DMS153 (cell line): ENCODE results near the gene LPCAT3.
"Not testable (repeated sequence)": the region's sequence is repeated elsewhere in the genome, so short reads cannot be mapped to it uniquely, and the experiment has no call there.

Experiments used
- DNase-seq: peaks from one replicate; lab custom pipeline; 2025; lab: John Stamatoyannopoulos, UW

The LPCAT3 gene, protein sequence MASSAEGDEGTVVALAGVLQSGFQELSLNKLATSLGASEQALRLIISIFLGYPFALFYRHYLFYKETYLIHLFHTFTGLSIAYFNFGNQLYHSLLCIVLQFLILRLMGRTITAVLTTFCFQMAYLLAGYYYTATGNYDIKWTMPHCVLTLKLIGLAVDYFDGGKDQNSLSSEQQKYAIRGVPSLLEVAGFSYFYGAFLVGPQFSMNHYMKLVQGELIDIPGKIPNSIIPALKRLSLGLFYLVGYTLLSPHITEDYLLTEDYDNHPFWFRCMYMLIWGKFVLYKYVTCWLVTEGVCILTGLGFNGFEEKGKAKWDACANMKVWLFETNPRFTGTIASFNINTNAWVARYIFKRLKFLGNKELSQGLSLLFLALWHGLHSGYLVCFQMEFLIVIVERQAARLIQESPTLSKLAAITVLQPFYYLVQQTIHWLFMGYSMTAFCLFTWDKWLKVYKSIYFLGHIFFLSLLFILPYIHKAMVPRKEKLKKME

DNA sequence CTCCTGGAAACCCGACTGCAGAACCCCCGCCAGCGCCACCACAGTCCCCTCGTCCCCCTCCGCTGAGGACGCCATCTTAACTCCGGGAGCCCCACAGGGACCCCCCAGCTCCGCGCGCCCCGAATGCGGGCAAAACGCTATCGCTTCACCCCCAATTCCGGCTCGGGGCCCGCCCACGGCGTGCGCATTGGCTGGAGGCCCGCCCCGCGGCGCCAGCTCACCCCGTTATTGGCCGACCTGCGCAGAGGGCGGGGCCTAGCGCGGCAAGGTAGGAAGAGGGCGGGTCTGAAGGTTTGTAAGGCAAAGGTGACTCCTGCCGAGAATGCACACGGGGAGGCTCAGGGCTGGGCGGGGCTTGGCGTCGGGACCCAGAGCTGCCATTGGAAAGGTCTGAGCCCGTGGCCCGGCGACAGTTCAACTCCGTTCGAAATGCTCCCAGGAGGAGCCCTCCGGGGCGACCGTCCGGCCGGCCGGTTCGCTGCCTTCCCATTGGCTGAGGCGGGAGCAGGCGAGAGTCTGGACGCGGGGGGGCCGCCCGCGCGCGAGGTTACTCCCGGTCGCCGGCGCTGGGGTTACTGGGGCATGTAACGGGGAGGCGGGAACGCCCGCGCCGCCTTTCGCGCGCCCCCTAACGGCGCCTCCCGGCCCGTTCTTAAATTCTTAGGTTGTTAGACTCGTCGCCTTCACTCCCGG is at the start of gene LPCAT3:
Gene LPCAT3 (minus strand): TSS at position 127 of the 693 bp plus-strand sequence. CDS start 52 bp downstream, at position 75.
- peak; percentile 94 for DNase-seq

DNA sequence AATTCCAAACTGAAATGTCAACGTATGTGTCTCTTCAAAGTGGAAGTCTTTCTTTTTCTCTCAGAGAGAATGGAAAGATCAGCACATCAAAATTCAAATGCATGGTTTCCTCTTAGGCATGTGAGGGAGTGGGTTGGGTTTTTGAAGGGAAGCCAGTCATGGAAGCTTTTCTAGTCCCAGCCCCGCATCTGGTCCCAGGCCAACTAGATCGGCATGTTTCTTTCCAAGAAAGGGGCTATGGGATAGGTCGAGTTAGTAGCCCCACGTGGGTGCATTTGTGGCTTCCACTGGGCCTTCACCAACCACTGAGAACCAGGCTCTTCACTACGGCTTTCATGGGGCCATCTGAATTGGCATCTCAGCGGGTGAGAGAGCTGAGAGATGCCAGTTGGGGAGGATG is 48.8 kb upstream of the LPCAT3 start:
- no peak for DNase-seq

DNA sequence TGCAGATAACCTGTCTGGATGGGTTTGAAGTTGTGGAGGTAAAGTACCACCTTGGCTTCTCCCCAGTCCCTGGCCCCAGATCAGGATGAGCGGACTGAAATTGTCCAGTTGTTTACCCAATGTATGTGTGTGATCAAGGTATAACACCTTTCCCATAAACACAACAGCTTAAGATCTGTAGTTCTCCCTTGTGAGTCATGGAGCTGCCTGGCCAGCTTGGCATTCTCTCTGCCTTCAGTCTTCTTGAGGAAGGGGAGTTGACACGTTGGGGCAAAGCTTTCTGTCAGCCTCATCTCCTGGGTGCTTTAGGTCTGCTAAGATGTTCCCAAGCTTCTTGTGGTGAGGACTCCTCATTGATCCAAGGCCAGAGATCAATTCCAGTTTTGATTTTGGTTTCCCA is 48.3 kb upstream of the LPCAT3 start:
- DNase-seq, result no peak

DNA sequence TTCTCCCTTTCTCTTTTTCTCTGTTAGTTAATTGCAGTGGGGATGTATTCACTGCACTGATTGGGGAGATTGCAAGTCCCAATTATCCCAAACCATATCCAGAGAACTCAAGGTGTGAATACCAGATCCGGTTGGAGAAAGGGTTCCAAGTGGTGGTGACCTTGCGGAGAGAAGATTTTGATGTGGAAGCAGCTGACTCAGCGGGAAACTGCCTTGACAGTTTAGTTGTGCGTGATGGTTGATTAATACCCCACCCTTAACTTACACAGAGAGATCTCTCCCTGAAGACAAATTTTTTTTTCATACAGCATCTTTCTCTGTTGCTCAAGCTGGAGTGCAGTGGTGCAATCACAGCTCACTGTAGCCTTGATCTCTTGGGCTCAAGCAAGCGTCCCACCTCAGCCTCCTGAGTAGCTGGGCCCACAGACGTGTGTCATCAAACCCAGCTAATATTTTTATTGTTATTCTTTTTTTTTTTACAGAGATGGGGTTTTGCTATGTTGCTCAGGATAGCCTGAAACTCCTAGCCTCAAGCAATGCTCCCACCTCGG is 46.9 kb upstream of the LPCAT3 start:
- DNase-seq, result no peak

DNA sequence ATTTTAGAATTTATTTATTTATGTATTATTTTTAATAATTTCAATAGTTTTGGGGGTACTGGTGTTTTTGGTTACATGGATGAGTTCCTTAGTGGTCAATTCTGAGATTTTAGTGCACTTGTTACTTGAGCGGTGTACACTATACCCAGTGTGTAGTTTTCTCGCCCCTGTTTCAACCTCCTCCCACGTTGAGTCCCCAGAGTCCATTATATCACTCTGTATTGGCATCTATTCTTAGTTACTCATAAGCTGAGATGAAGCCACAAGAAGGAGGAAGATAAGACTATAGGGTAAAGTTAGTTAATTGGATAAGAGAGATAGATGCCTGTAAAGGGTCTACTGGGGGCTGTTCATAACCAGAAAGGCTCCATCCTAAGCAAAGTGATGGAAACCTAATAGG is 46.2 kb upstream of the LPCAT3 start:
- DNase-seq, result no peak

DNA sequence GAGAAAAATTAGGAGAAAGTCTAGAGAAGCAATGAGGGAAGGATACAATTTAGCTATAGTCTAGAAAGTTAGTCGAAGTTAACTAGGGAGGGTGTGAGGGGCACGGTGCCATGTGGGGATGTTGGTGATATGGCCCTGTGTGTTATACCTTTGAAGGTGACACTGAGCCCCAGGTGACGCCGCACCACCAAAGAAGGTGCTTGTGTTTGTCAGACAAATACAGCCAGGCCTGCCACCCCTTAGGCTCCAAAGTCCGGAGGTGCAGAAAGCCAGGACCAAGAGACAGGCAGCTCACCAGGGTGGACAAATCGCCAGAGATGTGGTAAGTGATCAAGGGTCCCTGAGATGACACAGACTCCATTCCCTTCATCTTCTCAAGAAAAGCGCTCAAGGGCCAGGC is 43.3 kb upstream of the LPCAT3 start:
- no peak for DNase-seq

DNA sequence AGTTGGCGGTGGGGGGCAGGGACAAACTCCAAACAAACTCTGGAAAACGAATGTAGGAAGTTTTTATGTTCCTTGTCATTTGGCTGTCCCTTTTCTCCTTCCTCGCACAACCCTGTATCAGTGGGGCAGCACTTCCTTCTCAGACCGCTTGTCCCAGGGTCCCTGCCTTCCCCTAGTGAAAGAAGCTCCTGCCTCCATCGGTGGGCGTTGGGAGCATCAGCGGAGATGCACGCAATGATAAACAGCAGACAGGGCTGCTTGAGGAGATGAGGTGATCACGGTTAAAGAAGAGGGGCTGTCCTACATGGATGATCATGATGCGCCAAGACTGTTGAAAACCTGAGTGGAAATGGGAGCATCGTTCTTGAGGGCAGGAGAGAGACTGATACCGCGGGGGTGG is 42.9 kb upstream of the LPCAT3 start:
- no peak for DNase-seq

DNA sequence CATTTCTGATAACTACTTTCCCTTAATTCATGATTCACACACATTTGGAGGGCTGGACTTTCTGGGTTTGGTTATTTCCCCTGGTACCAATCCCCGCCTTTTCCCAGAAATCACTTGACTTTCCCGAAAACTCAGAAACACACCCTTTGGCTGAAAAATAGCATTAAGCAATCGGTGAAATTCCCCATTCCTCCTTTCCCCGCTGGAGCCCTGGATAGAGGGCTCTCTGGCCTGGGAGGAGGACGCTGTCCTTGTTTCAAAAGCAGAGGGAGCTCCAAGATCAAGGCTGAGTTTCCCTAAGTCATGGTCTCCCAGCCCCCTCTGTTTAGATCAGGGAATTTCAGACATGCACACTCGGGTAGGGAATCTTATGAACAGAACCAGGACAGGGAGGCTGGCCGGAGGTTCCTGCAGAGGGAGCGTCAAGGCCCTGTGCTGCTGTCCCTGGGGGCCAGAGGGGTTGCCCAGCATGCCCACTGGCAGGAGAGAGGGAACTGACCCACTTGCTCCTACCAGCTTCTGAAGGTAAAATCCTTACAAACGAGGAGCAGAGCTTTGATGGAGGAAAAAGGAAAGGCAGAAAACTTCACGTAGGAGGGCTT is 42.2 kb upstream of the LPCAT3 start, which contains the start of gene C1S:
Gene C1S (plus strand): TSS at position 366 of the 602 bp plus-strand sequence. CDS start 1,195 bp downstream, outside the sequence.
- no peak for DNase-seq

DNA sequence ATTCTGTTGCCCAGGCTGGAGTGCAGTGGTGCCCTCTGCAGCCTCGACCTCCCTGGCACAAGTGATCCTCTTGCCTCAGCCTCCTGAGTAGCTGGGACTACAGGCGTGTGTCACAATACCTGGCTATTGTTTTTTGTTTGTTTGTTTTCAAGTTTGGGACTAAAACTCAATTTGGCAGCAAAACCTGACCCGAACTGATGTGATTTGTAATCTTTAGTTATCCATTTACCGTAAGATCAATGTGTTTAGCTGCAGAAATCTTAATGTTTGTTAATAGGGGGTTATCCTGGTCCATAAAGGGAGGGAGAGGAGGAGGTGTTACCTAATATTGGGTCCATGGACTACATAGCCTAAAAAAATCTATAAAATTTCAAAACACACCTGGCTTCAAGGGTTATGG is 41.5 kb upstream of the LPCAT3 start:
- DNase-seq, result no peak

DNA sequence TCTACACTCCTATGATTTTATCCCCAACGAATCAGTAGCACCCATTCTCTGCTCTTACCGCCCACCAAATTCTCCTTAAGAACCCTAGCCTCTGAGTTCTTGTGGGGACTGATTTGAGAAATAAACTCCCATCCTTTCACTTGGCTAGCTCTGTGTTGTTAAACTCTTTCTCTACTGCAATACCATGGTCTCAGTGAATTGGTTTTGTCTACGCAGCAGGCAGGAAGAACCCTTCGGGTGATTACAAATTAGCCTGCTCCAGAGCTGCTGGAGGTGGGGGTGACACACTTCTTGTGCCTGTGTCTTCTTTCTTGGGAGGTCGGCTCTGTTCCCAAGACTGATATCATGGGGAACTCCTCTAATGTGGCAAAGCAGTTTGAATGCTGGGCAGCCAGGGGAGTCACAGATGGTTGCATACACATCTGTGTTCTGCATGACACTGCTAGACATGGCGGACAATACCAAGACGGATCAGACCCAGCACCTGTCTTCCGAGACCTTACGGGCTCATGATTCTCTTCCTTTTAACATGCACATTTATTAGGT is 40.6 kb upstream of the LPCAT3 start:
- DNase-seq, result no peak

DNA sequence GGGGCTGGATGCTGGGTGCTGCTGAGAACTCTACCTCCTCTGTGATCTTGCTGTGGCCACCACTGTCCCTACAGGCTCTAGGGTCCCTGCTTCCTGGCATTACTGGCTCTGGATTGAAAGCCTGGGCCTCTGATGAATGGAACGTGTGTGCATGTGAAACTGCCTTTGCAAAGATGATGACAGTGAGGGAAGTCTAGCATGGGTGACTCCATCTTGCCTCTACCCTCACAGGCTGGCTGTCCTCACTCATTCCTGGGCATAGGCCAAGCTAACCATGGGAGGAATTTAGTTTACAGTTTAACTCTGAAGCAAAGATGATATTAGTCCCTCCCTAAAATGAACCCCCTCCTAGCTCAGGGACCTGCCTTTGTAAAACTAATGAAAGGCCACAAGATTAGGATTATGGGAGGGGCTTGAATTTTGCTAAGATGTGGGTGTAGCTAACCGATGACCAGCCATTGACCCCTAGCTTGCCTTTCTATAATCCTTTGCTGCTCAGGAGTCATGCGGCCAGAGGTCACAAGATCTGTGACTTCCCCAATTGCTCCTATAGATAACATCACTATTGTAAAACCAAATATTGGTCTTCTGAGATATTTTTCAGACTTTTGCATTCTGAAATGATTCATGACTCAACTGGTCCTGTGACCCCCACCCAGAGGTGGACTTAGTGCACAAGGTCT is 40.0 kb upstream of the LPCAT3 start:
- no peak for DNase-seq

DNA sequence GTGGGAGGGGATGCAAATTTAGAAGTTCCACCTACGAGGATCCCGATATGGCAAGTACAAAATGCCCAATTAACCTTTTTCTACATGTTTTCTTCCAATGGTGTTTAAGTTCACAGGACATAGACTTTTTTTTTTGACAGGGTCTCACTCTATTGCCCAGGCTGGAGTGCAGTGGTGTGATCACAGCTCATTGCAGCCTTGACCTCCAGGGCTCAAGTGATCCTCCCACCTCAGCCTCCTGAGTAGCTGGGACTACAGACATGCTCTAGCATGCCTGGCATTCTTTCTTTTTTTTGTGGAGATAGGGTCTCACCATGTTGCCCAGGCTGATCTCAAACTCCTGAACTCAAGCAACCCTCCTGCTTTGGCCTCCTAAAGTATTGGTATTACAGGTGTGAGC is 37.5 kb upstream of the LPCAT3 start:
- DNase-seq, result not testable (repeated sequence)

DNA sequence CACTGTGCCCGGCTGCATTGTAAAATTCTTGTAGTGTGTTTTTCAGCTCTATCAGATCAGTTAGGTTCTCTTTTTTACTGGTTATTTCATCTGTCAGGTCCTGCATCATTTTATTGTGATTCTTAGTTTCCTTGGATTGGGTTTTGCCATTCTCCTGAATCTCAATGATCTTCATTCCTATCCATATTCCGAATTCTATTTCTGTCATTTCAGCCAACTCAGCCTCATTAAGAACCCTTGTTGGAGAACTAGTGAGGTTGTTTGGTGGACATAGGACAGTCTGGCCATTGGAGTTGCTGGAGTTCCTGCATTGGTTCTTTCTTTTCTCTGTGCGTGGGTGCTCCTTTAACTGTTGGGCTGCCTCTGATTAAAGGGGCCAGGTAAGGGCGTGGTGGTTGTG is 36.6 kb upstream of the LPCAT3 start:
- no peak for DNase-seq

DNA sequence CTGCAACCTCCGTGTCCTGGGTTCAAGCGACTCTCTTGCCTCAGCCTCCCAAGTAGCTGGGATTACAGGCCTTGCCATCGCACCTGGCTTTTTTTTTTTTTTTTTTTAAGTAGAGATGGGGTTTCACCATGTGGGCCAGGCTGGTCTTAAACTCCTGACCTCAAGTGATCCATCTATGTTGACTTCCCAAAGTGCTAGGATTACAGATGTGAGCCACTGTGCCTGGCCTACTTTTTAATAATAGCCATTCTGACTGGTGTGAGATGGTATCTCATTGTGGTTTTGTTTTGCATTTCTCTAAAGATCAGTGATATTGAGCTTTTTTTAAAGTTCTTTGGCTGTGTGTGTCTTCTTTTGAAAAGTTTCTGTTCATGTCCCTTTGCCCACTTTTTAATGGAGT is 31.7 kb upstream of the LPCAT3 start:
- DNase-seq, result not testable (repeated sequence)

DNA sequence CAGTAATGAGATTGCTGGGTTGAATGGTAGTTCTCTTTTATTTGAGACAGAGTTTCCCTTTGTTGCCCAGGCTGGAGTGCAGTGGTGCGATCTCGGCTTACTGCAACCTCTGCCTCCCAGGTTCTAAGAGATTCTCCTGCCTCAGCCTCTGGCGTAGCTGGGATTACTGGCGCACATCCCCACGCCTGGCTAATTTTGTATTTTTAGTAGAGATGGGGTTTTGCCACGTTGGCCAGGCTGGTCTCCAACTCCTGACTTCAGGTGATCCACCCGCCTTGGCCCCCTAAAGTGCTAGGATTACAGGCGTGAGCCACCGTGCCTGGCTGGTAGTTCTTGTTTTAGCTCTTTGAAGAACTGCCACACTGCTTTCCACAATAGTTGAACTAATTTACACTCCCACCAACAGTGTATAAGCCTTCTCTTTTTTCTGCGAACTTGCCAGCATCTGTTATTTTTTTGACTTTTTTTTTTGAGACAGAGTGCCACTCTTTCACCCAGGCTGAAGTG is 31.2 kb upstream of the LPCAT3 start:
- not testable (repeated sequence) for DNase-seq

DNA sequence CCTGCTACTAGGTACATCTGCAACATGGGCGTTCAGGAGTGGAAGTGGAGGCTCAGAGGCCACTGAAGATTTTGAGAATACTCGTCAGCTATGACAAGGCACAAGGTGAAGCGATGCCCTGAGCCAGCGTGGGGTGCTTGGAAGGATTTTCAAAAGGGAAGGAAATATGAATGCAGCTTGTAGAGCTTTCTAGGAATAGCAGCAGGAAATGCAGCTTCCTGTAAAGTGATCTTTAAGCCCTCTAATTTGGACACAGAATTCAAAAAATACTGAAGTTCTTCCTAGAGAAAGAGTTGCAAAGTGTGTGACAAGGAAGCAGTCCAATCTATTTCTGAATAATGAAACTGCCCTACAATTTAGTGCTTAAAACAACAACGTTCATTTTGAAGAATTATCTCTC is 29.0 kb upstream of the LPCAT3 start:
- no peak for DNase-seq

DNA sequence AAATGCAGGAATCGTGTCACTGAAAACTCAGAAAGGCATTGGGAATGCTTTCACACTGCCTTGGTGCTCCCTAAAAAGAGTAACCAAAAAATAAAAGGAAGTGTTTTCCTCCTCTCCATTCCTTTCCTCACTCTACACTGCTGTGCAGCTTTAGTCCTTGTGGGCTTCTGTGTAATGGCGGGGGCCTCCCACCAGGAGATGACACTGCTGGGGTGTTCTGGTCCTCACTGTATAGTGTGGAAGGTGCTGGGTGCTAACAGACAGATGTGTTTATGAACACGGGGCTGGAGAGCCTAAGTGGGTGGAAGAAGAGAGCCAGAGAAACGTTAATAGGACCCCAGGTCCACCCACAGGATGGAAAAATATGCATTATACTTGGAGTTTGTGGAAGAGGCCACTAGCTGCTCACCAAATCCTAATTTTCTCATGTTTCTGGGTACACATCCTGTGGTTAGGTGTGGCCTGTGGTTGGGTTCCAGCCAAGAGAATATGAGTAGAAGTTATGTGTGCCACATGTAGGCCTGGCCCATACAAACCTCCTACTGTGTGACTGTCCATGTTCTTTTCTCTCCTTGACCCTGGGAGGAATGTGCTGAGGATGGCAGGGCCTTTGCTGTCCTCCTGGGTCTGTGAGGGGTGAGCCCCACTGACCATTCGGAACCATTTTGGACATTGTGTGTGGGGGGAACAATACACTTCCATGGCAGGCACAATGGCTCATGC is 28.3 kb upstream of the LPCAT3 start:
- DNase-seq, result no peak

DNA sequence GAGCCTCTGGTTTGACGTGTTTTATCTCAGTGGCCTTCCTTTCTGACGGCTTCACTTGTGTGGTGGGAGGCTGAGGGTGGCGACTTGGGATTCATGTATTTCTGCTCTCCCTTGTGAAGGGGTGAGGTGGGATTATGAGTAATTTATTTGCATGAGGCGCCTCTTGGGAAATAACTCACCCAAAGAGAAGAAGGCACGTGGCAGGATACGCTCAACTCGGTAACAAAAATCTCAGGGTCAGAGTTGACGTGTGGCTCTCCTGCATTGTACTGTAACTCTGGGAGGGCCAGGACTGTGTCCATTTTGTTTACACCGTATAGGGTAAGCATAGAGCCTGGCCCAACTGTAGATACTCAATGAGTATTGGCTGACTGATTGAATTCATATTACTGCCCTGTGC is 27.6 kb upstream of the LPCAT3 start:
- no peak for DNase-seq

DNA sequence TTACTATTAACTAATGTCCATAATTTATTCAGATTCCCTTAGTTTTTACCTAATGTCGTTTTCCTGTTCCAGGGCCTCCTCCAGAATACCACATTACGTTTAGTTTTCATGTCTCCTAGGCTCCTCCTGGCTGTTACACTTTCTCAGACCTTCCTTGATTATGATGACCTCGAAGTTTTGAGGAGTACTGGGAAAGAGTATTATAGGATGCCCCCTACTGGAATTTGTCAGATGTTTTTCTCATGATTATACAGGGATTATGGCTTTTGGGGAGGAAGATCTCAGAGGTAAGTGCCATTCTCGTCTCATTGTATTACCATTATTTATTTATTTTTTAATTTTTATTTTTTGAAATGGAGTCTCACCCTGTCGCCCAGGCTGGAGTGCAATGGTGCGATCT is 24.6 kb upstream of the LPCAT3 start:
- DNase-seq, result no peak

DNA sequence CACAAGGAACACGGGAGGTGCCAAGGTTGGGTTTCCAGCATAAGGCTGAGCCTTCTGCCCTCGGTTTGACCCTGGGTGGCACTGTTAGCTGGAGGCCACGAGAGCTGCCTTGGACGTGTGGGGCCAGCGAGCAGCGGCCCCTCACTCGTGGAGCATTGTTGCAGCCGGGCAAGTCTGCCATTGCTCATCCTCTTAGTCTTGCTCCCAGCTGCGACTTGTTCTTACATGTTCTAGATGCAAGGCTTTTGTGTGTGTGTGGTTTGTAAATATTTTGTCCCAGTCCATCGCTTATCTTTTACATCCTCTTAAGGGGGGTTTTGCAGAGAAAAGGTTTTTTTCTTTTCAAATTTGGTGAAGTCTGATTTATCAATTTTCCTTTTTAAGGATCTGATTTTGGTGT is 21.1 kb upstream of the LPCAT3 start:
- DNase-seq, result no peak

DNA sequence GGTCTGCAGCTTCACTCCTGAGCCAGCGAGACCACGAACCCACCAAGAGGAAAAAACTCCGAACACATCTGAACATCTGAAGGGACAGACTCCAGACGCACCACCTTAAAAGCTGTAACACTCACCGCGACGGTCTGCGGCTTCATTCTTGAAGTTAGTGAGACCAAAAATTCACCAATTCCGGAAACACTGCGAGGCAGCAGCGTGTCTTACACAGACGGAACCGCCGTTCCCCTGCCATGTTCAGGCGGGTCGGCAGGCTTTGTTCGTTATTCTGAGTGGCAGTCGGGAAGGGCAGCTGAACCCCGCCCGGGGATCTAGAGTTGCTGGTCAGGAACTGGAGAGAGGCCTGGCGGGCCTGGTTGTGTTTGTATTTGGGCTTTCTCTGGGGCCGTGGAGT is 20.3 kb upstream of the LPCAT3 start:
- DNase-seq, result no peak
